Loucy (cell line): ENCODE results near the gene SCN4A.

Source experiments
- H2AFZ ChIP-seq: fragments of 200-600 bp; sonication (generic); 2 replicates; pipeline ENCODE4 v1.6.0; 2016; ENCODE audit warnings: antibody characterized with exemption, mild to moderate bottlenecking, low read length, moderate library complexity
- H3F3A ChIP-seq: fragments of 200-600 bp; 2 replicates; pipeline ENCODE4 v1.6.0; 2016; ENCODE audit warnings: antibody characterized with exemption, low read depth, mild to moderate bottlenecking
- H3K27me3 ChIP-seq: fragments of 200-600 bp; sonication (generic); 2 replicates; pipeline ENCODE4 v1.6.1; 2014; ENCODE audit warnings: low read length, mild to moderate bottlenecking; ENCODE audit not compliant: insufficient read depth, poor library complexity, severe bottlenecking
- H3K36me3 ChIP-seq: fragments of 200-600 bp; sonication (generic); 2 replicates; pipeline ENCODE4 v1.6.1; 2016; ENCODE audit warnings: low read length; ENCODE audit not compliant: insufficient read depth
- H3K4me1 ChIP-seq: fragments of 200-600 bp; sonication (generic); 2 replicates; pipeline ENCODE4 v1.5.1; 2014; ENCODE audit warnings: low read length, mild to moderate bottlenecking; ENCODE audit not compliant: insufficient read depth, poor library complexity, severe bottlenecking
- H3K4me2 ChIP-seq: fragments of 200-600 bp; sonication (generic); 2 replicates; pipeline ENCODE4 v1.6.0; 2014; ENCODE audit warnings: antibody characterized with exemption, low read length, low read depth, mild to moderate bottlenecking; ENCODE audit not compliant: poor library complexity, severe bottlenecking
- H3K4me3 ChIP-seq: fragments of 200-600 bp; sonication (generic); 2 replicates; pipeline ENCODE4 v1.5.1; 2014; ENCODE audit warnings: low read length, mild to moderate bottlenecking, mixed read lengths; ENCODE audit not compliant: poor library complexity, severe bottlenecking
- H3K79me2 ChIP-seq: fragments of 200-600 bp; sonication (generic); 2 replicates; pipeline ENCODE4 v1.6.1; 2014; ENCODE audit warnings: low read length; ENCODE audit not compliant: insufficient read depth
- H3K9ac ChIP-seq: fragments of 200-600 bp; sonication (generic); 2 replicates; pipeline ENCODE4 v1.6.0; 2014; ENCODE audit warnings: mild to moderate bottlenecking, low read depth, low read length, moderate library complexity; ENCODE audit not compliant: poor library complexity, severe bottlenecking
- H3K9me2 ChIP-seq: fragments of 200-600 bp; sonication (generic); replicated peaks from 2 replicates; pipeline ENCODE4 v1.6.1; 2016; ENCODE audit warnings: low read depth, low read length, mixed read lengths
- H3K9me3 ChIP-seq: fragments of 200-600 bp; sonication (generic); 2 replicates; pipeline ENCODE4 v1.6.1; 2014; ENCODE audit warnings: mild to moderate bottlenecking, antibody characterized with exemption, low read length, low read depth; ENCODE audit not compliant: insufficient read depth
- H4K20me1 ChIP-seq: fragments of 200-600 bp; sonication (generic); 2 replicates; pipeline ENCODE4 v1.6.0; 2014; ENCODE audit warnings: antibody characterized with exemption, low read length, mild to moderate bottlenecking; ENCODE audit not compliant: insufficient read depth, poor library complexity, severe bottlenecking
- CTCF ChIP-seq: fragments of 200-600 bp; sonication (generic); conservative IDR thresholded peaks from 2 replicates; pipeline ENCODE4 v1.5.1; 2014; ENCODE audit warnings: mild to moderate bottlenecking, antibody characterized with exemption, low read length
- EZH2phosphoT487 ChIP-seq: fragments of 200-600 bp; IDR thresholded peaks from 2 replicates; pipeline ENCODE4 v1.6.1; 2018; ENCODE audit warnings: antibody characterized with exemption, mild to moderate bottlenecking, moderate library complexity, borderline replicate concordance

SCN4A gene

GRCh38 chr17:63998721-63999679 is 26.3 kb upstream of the SCN4A start:
- Histone ChIP-seq H3K9ac (peak overlapping the region; percentile 20), H3K4me1 (peaks cover 9% of the 10 kb centered on the region), H4K20me1 (no peaks in the 10 kb centered on the region), H3F3A (no peaks in the 10 kb centered on the region), H3K36me3 (peaks cover 22% of the 10 kb centered on the region; the same call in 1 of the 2 replicates), H3K9me3 (no peaks in the 10 kb centered on the region), H3K4me3 (peak overlapping the region; percentile 69), H3K27me3 (no peaks in the 10 kb centered on the region), H2AFZ (peak overlapping the region; percentile 34), H3K79me2 (no peaks in the 10 kb centered on the region), H3K9me2 (no peaks in the 10 kb centered on the region), H3K4me2 (peak overlapping the region; percentile 57)
- no peak for TF ChIP-seq CTCF
- no peak for TF ChIP-seq EZH2phosphoT487

DNA sequence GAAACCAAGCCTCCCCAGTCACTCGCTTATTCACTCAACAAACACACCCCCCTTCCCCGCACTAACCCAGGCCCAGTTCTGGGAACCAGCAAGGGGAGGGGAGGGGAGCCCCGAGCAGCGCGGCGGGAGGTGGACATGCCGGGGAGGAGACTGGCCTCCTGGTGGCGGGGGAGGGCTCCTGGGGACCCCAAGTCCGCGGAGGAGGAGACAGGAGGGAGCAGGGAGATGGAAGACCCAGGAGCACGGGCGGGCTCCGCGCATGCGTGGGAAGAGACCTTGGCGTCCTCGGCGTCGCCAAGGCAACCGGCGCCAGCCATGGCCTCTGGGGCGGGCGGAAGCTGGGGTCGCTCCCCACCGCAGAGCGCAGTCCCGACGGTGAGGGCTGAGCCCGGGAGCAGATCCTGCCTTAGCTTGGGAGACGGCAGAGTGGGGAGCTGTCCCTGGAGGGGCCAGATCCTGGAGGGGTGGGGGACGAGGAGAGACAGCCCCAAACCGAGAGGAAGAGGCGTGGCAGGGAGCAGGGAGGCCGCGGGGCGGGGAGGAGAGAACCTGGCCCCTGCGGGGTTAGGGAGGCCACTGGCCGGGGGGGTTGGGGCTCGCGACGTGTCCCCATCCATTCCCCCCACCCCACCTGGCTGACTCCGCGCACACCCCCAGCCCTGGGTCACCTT is 25.5 kb upstream of the SCN4A start, which contains the start of gene PRR29:
Gene PRR29 (plus strand): TSS at position 302 of the 671 bp plus-strand sequence. CDS start 14 bp downstream, at position 316.
- Histone ChIP-seq H2AFZ (peak within 1 kb of the TSS; percentile 34), H3K79me2 (no peaks in the 10 kb centered on the region), H3K9ac (peak within 1 kb of the TSS; percentile 20), H3F3A (no peaks in the 10 kb centered on the region), H4K20me1 (no peaks in the 10 kb centered on the region), H3K27me3 (no peaks in the 10 kb centered on the region), H3K9me2 (no peaks in the 10 kb centered on the region), H3K4me3 (peak within 1 kb of the TSS; percentile 69), H3K4me2 (peak within 1 kb of the TSS; percentile 57), H3K4me1 (peaks cover 13% of the 10 kb centered on the region), H3K36me3 (peaks cover 13% of the 10 kb centered on the region; the same call in 1 of the 2 replicates), H3K9me3 (no peaks in the 10 kb centered on the region)
- no peak for TF ChIP-seq CTCF
- TF ChIP-seq EZH2phosphoT487, result no peak

- Histone ChIP-seq H3K4me3 (peak overlapping the region; percentile 69), H3K36me3 (peaks cover 6% of the 10 kb centered on the region; the same call in 1 of the 2 replicates), H3K4me1 (peaks cover 13% of the 10 kb centered on the region), H3F3A (no peaks in the 10 kb centered on the region), H3K27me3 (no peaks in the 10 kb centered on the region), H3K9me2 (no peaks in the 10 kb centered on the region), H2AFZ (no peak overlapping the region; the same call in 1 of the 2 replicates), H3K79me2 (no peaks in the 10 kb centered on the region), H3K9me3 (no peaks in the 10 kb centered on the region), H3K4me2 (peak overlapping the region; percentile 57), H4K20me1 (no peaks in the 10 kb centered on the region), H3K9ac (peak overlapping the region; percentile 20)
- TF ChIP-seq CTCF, result no peak
- no peak for TF ChIP-seq EZH2phosphoT487
Measured at GRCh38 chr17:63997341-63998048, 24.8 kb upstream of the SCN4A start.
